Body of pancreas (tissue), 4 donors: ENCODE measurements around the gene DRC7.

Source experiments
- POLR2A ChIP-seq, 3 donors: fragments of 450-650 bp; IDR thresholded peaks; one replicate each; pipeline ENCODE4 v1.6.1; 2016; ENCODE audit warnings: antibody characterized with exemption in 3 of 3, mild to moderate bottlenecking in 2 of 3
- TF ChIP-seq, protein P1 (sequence below), 7 experiments: fragments of 450-650 bp in 4 of 7; fragments of 200-600 bp in 3 of 7; sonication (generic) in 3 of 7; IDR thresholded peaks; one replicate each; pipeline ENCODE4 v1.5.1; 2016 to 2019; ENCODE audit warnings: antibody characterized with exemption in 7 of 7

DNA sequence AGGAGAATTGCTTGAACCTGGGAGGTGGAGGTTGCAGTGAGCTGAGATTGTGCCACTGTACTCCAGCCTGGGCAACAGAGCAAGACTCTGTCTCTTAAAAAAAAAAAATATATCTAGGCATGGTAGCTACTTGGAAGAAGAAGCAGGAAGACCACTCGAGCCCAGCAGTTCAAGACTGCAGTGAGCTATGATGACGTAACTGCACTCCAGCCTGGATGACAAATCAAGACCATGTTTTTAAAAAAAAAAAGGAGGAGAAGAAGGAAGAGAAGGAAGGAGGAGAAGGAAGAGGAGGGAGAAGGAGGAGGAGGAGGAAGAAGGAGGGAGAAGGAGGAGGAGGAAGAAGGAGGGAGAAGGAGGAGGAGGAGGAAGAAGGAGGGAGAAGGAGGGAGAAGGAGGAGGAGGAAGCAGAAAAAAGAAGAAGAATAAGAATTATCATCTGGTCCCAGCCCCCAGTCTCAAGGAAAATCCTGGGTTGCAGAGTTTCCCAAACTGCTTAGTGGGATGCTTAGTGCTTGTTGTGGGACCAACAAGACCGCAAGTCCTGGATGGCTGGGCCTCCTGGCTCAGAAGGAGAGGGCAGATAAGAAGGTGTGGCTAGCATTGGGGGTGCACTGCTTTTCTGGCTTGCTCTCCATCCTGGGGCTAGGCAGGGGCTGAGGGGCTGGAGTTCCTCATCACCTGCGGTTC lies 3.7 kb upstream of the DRC7 start:
- no peak for TF ChIP-seq POLR2A (IDR thresholded peaks at IDR 0.05)
- TF ChIP-seq, protein P1, sequence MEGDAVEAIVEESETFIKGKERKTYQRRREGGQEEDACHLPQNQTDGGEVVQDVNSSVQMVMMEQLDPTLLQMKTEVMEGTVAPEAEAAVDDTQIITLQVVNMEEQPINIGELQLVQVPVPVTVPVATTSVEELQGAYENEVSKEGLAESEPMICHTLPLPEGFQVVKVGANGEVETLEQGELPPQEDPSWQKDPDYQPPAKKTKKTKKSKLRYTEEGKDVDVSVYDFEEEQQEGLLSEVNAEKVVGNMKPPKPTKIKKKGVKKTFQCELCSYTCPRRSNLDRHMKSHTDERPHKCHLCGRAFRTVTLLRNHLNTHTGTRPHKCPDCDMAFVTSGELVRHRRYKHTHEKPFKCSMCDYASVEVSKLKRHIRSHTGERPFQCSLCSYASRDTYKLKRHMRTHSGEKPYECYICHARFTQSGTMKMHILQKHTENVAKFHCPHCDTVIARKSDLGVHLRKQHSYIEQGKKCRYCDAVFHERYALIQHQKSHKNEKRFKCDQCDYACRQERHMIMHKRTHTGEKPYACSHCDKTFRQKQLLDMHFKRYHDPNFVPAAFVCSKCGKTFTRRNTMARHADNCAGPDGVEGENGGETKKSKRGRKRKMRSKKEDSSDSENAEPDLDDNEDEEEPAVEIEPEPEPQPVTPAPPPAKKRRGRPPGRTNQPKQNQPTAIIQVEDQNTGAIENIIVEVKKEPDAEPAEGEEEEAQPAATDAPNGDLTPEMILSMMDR (IDR thresholded peaks at IDR 0.05), result no peak
